Ishikawa (cell line): Measurements from ENCODE around the gene SETD1B.

Experiments used
- CEBPB ChIP-seq: IDR thresholded peaks from 2 replicates; pipeline ENCODE4 v1.6.1; 2012
- CREB1 ChIP-seq: IDR thresholded peaks from 2 replicates; pipeline ENCODE4 v1.6.1; 2012; ENCODE audit warnings: low read depth
- EGR1 ChIP-seq: IDR thresholded peaks from 2 replicates; pipeline ENCODE4 v1.6.1; 2012
- EP300 ChIP-seq: IDR thresholded peaks from 2 replicates; pipeline ENCODE4 v1.6.1; 2012; ENCODE audit warnings: borderline replicate concordance
- FOXM1 ChIP-seq: IDR thresholded peaks from 2 replicates; pipeline ENCODE4 v1.6.1; 2012; ENCODE audit warnings: low read depth, borderline replicate concordance
- NFIC ChIP-seq: IDR thresholded peaks from 2 replicates; pipeline ENCODE4 v1.6.1; 2012
- RAD21 ChIP-seq: IDR thresholded peaks from 2 replicates; pipeline ENCODE4 v1.6.1; 2012; ENCODE audit warnings: low read depth
- REST ChIP-seq: IDR thresholded peaks from 2 replicates; pipeline ENCODE4 v1.6.1; 2012; ENCODE audit warnings: low read depth, mild to moderate bottlenecking
- TAF1 ChIP-seq: IDR thresholded peaks from 2 replicates; pipeline ENCODE4 v1.6.1; 2012; ENCODE audit warnings: low read depth, mild to moderate bottlenecking
- TCF12 ChIP-seq: IDR thresholded peaks from 2 replicates; pipeline ENCODE4 v1.6.1; 2012; ENCODE audit warnings: low read depth
- TEAD4 ChIP-seq: IDR thresholded peaks from 2 replicates; pipeline ENCODE4 v1.6.1; 2012
- USF1 ChIP-seq: IDR thresholded peaks from 2 replicates; pipeline ENCODE4 v1.6.1; 2012
- YY1 ChIP-seq: IDR thresholded peaks from 2 replicates; pipeline ENCODE4 v1.6.1; 2012; ENCODE audit warnings: low read depth
- ZBTB7A ChIP-seq: IDR thresholded peaks from 2 replicates; pipeline ENCODE4 v1.6.1; 2012; ENCODE audit warnings: low read depth
- TF ChIP-seq, protein P1 (sequence below): IDR thresholded peaks from 2 replicates; pipeline ENCODE4 v1.6.1; 2012

The SETD1B gene

DNA sequence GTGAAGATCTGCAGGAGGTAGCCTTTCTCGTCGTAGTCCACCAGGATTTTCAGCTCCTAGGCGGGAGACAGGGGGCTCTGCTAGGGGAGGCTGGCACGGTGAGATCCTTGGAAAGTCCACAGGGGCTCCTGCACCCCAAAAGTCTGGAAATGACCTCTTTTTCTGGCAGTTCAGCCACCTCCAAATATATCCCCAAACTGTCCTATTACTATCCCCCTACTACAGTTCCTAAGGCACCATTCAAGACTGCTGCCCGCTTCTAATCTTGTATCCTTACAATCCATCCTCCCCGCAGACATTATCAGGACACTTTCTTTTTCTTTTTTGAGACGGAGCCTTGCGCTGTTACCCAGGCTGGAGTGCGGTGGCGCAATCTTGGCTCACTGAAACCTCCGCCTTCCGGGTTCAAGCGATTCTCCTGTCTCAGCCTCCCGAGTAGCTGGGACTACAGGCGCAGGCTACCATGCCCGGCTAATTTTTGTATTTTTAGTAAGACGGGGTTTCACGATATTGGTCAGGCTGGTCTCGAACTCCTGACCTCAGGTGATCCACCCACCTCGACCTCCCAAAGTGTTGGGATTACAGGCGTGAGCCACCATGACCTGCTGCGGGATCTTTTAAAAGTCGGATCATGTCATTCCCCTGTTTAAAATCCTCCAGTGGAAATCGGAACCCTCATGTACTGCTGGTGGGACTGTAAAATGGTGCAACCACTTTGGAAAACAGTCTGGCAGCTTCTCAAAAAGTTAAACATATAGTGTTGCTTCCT, 36.4 kb downstream of the SETD1B start:
- no peak for TF ChIP-seq TEAD4
- TF ChIP-seq, protein P1, sequence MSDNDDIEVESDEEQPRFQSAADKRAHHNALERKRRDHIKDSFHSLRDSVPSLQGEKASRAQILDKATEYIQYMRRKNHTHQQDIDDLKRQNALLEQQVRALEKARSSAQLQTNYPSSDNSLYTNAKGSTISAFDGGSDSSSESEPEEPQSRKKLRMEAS: no peak
- no peak for TF ChIP-seq CREB1
- no peak for TF ChIP-seq RAD21
- TF ChIP-seq ZBTB7A: no peak
- TF ChIP-seq NFIC: no peak; the same call in 1 of the 2 replicates
- TF ChIP-seq EGR1: no peak

DNA sequence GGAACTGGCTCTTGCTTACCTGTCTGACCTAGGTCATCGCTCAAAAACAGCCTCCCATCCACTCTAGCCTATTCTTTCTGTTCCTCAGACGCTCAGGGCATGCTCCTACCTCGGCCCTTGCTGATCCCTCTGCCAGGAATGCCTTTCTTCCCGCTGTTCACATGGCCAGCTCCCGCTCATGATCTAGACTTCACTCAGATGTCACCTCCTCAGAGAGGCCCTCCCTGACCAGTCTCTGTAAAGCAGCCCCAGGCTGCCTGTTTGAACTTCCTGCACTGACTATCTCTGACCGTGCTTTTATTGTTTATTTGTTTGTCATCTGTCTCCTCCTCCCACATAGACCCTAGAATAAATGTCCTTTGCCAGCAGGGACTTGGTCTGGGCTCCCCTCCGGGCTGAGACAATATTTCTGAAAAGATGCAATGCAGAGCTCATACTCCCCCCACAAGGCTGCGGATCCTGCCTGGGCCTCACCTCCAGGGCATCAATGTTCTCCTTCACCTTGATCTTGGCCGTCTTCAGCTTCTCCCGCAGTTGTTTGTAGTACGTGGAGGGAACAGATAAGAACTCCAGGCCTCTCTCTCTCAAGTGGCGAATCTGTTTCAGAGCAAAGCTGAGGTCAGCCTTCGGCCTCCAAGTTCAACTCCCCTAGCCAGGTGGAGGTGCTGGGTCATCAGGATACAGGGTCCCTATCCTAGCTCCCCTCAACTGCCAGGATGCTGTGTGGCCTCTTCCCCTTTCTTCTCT, 39.6 kb downstream of the SETD1B start:
- TF ChIP-seq NFIC: no peak
- TF ChIP-seq CREB1: no peak
- TF ChIP-seq EGR1: no peak
- TF ChIP-seq EP300: no peak
- TF ChIP-seq YY1: no peak
- TF ChIP-seq TCF12: no peak
- no peak for TF ChIP-seq REST
- no peak for TF ChIP-seq RAD21
- no peak for TF ChIP-seq ZBTB7A
- no peak for TF ChIP-seq FOXM1
- TF ChIP-seq TEAD4: no peak
- no peak for TF ChIP-seq CEBPB
- TF ChIP-seq TAF1: no peak
- TF ChIP-seq USF1: no peak
- TF ChIP-seq, protein P1: no peak

GRCh38 chr12:121845701-121846100, 41.9 kb downstream of the SETD1B start:
- TF ChIP-seq CREB1 (no peak), USF1 (no peak), REST (no peak), NFIC (no peak)

DNA sequence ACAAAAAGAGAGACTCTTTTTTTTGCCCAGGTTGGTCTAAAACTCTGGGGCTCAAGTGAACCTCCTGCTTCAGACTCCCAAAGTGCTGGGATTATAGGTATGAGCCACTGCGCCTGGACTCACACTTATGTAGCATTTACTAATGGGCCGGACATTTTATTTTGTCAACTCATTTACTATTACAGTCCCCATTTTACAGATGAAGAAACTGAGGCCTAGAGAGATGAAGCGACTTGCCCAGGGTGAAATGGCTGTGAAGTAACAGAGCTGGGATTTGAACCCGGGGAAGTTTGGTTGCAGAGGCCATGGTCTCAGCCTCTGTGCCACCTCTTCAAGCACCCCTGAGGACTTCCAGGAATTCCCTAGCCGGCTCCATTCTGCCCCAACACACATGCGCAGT, 45.4 kb downstream of the SETD1B start:
- no peak for TF ChIP-seq NFIC
- no peak for TF ChIP-seq RAD21
- TF ChIP-seq FOXM1: no peak
- no peak for TF ChIP-seq REST
- no peak for TF ChIP-seq ZBTB7A
- no peak for TF ChIP-seq TCF12
- TF ChIP-seq EP300: no peak
- TF ChIP-seq TAF1: no peak
- no peak for TF ChIP-seq USF1
- TF ChIP-seq, protein P1: no peak
- no peak for TF ChIP-seq CREB1
- no peak for TF ChIP-seq TEAD4
- no peak for TF ChIP-seq EGR1
- no peak for TF ChIP-seq CEBPB
